Smooth muscle cell of the pulmonary artery (primary cell): ENCODE data around the gene RITA1. TPM values are rescaled to one million over a fixed set of nuclear protein-coding genes. Genes with fewer than 3 reads are reported as not detected.

ENCODE experiments used
- total RNA-seq: library from RNA; depleted of rRNA; stranded (reverse); fragments of >200 nt; gene quantifications from 2 replicates; pipeline ENCODE4 v1.2.3, GENCODE V29; 2014

Gene RITA1
- total RNA-seq, result 17.3 and 19.6 TPM in 2 replicates

GRCh38 chr12:113185180-113186032, at the start of gene RITA1, which contains the start of gene DDX54:
Gene RITA1 (plus strand): TSS chr12:113185721. CDS start chr12:113186747, 1,026 bp downstream.
Gene DDX54 (minus strand): TSS chr12:113185478. CDS start chr12:113185451, 27 bp downstream.

DNA sequence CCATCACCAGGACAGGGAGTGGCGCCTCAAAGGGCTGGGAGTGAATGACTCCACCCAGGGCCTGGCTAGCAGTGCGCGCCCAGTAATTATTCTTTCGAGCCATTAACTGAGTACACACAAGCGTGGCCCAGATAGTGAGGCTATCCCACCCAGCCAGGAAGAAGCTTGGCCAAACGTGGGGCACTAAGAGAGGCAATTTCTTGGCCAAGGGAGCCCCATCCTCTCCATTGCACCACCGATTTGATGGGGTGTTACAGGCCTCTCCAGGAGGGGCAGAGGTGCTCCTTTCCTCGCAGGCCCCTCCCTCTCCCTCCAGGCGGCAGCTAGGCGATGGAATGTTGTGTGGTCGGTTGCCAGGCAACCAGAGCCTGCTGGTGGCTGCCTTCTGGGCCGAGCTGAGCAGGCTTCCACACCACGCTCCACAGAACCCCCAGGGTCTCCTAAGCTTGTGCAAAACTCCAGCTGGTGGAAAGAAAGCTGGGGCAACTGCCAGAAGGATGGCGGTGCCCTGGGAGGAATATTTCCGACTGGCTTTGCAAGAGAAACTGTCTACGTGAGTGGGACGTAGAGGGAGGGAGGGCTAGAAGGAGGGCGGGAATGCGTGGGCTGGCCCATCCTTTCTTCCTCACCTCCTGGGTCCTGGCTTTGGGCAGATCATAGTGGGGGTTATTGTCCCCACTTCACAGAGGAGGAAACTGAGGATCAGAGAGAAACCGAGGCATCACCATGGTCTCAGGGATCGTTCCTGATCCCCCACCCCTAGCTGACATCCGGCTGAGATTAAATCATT, 36.0 kb upstream of the RITA1 start, which contains the start of gene CFAP73:
CFAP73 (plus strand) TSS at position 364 of the 790 bp plus-strand sequence; CDS start at position 498, 134 bp downstream.

DNA sequence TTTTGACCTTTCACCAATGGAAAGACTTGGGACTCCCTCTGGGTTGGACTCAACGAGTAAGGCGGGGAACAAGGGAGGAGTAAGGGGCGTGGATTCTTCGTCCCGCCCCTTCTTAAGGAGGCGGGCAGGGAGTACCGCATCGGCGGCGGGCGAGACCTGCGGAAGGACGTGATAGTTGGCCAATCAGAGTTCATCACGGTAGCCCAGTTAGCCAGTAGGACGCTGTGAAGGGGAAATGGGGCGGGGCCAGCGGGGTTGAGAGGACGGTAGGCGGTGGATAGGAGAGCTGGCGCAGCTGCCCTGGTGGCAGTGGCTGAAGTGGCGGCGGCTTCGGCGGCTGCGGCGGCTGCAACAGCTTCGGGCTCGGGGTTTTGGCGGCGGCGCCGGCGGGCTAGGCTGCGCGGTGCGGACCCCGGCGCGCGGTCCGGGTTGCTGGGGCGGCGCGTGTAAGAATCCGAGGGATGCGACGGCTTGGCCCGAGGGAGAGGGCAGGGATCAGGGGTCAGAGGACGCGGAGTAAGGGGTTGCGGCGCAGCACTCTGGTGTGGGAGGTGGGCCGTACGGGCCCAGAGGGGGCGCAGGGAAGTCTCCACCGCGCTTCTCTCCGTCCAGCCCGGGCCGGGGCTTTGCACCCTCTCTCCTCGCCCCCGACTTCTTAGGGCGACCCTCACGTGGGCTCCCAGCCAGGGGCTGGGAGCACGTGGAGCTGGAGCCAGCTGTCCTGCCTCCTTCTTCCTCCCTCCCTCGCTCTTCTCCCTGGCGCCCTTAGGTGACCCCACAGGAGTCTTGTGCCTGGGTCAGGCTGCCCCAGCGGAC, 35.9 kb downstream of the RITA1 start, which contains the start of gene TPCN1:
TPCN1 (plus strand) TSS at position 284 of the 816 bp plus-strand sequence. CDS start 5,389 bp downstream, outside the sequence.

Other genes with a start within 250 kb of the RITA1 start
- 5.1 and 5.5 TPM in 2 replicates for gene OAS3, start 247.2 kb upstream of the RITA1 start, total RNA-seq
- 2.5 and 4.2 TPM in 2 replicates for gene OAS2, start 207.2 kb upstream of the RITA1 start, total RNA-seq
- 0.03 TPM in 1 of 2 replicates, not detected in the other for gene DTX1, start 129.0 kb upstream of the RITA1 start, total RNA-seq
- gene RASAL1, start 50.0 kb upstream of the RITA1 start, total RNA-seq, result not detected in 2 replicates
- gene CFAP73, start 36.0 kb upstream of the RITA1 start, total RNA-seq, result not detected in 2 replicates
- gene DDX54, start 243 bp upstream of the RITA1 start, total RNA-seq, result 21.9 and 32.1 TPM in 2 replicates
- gene TPCN1, start 35.7 kb downstream of the RITA1 start, total RNA-seq, result 54.5 and 87.9 TPM in 2 replicates
- gene SLC8B1, start 149.4 kb downstream of the RITA1 start, total RNA-seq, result 16.2 and 18.4 TPM in 2 replicates
- 114 and 132 TPM in 2 replicates for gene PLBD2, start 172.9 kb downstream of the RITA1 start, total RNA-seq
- gene SDS, start 218.2 kb downstream of the RITA1 start, total RNA-seq, result not detected in 2 replicates
- 4.9 and 6.9 TPM in 2 replicates for gene SDSL, start 236.7 kb downstream of the RITA1 start, total RNA-seq